ENCODE results near the gene SMYD4. TPM values are rescaled to one million over a fixed set of nuclear protein-coding genes. Genes with fewer than 3 reads are reported as not detected.

The SMYD4 gene
- total and polyA plus RNA-seq, 9 of the 15 experiments (the other 6 are each of a cell fraction or from before 2014, with no cell fraction given): 1.3 to 10.2 (median 6.7) TPM

DNA sequence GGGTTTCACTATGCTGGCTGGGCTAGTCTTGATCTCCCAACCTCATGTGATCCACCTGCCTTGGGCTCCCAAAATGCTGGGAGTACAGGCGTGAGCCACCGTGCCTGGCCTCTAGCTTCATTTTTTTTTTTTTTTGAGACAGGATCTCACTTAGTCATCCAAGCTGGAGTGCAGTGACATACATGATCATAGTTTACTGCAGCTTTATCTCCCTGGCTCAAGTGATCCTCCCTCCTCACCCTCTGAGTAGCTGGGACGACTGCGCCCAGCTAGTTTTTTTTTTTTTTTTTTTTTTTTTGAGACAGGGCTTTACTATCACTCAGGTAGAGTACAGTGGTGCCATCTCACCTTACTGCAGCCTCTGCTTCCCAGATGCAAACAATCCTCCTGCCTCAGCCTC lies 9.8 kb upstream of the SMYD4 start (continued):
- TF ChIP-seq NCOA2 (IDR thresholded peaks at IDR 0.05; ENCODE audit: partially characterized antibody in 2 of 2): no peak
- TF ChIP-seq RBM14 (IDR thresholded peaks at IDR 0.05; ENCODE audit: borderline replicate concordance, insufficient read depth, low read depth, low read length): no peak
- TF ChIP-seq RFX5 (IDR thresholded peaks at IDR 0.05; ENCODE audit: low read depth, low read length): no peak
- TF ChIP-seq SIN3B (IDR thresholded peaks at IDR 0.05; ENCODE audit: low read depth): no peak
- no peak for TF ChIP-seq PRPF4 (IDR thresholded peaks at IDR 0.05; ENCODE audit: insufficient read depth, low read depth, low read length, poor library complexity, severe bottlenecking)
- no peak for TF ChIP-seq KDM4B (IDR thresholded peaks at IDR 0.05; ENCODE audit: borderline replicate concordance in 2 of 2, low read depth in 1 of 2)
- no peak for TF ChIP-seq NR4A1 (CRISPR knock-in tag; IDR thresholded peaks at IDR 0.05)
- TF ChIP-seq NR4A1 (tag; IDR thresholded peaks at IDR 0.05): no peak
- TF ChIP-seq, protein P1, sequence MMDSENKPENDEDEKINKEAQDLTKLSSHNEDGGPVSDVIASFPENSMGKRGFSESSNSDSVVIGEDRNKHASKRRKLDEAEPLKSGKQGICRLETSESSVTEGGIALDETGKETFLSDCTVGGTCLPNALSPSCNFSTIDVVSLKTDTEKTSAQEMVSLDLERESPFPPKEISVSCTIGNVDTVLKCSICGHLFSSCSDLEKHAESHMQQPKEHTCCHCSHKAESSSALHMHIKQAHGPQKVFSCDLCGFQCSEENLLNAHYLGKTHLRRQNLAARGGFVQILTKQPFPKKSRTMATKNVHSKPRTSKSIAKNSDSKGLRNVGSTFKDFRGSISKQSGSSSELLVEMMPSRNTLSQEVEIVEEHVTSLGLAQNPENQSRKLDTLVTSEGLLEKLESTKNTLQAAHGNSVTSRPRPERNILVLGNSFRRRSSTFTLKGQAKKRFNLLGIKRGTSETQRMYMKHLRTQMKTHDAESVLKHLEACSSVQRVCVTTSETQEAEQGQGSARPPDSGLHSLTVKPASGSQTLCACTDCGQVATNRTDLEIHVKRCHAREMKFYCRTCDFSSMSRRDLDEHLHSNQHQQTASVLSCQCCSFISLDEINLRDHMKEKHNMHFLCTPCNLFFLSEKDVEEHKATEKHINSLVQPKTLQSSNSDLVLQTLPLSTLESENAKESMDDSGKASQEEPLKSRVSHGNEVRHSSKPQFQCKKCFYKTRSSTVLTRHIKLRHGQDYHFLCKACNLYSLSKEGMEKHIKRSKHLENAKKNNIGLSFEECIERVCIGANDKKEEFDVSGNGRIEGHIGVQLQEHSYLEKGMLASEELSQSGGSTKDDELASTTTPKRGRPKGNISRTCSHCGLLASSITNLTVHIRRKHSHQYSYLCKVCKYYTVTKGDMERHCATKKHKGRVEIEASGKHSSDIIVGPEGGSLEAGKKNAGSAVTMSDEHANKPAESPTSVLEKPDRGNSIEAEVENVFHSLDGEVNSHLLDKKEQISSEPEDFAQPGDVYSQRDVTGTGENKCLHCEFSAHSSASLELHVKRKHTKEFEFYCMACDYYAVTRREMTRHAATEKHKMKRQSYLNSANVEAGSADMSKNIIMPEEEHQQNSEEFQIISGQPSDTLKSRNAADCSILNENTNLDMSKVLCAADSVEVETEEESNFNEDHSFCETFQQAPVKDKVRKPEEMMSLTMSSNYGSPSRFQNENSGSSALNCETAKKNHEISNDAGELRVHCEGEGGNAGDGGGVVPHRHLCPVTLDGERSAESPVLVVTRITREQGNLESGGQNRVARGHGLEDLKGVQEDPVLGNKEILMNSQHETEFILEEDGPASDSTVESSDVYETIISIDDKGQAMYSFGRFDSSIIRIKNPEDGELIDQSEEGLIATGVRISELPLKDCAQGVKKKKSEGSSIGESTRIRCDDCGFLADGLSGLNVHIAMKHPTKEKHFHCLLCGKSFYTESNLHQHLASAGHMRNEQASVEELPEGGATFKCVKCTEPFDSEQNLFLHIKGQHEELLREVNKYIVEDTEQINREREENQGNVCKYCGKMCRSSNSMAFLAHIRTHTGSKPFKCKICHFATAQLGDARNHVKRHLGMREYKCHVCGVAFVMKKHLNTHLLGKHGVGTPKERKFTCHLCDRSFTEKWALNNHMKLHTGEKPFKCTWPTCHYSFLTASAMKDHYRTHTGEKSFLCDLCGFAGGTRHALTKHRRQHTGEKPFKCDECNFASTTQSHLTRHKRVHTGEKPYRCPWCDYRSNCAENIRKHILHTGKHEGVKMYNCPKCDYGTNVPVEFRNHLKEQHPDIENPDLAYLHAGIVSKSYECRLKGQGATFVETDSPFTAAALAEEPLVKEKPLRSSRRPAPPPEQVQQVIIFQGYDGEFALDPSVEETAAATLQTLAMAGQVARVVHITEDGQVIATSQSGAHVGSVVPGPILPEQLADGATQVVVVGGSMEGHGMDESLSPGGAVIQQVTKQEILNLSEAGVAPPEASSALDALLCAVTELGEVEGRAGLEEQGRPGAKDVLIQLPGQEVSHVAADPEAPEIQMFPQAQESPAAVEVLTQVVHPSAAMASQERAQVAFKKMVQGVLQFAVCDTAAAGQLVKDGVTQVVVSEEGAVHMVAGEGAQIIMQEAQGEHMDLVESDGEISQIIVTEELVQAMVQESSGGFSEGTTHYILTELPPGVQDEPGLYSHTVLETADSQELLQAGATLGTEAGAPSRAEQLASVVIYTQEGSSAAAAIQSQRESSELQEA (IDR thresholded peaks at IDR 0.05; ENCODE audit: low read depth): no peak
- no peak for TF ChIP-seq ZNF778 (CRISPR knock-in tag; IDR thresholded peaks at IDR 0.05)
- TF ChIP-seq SIN3A (IDR thresholded peaks at IDR 0.05; ENCODE audit: borderline replicate concordance in 2 of 2, control insufficient read depth in 1 of 2, low read depth in 2 of 2, low read length in 2 of 2): no peak
- no peak for TF ChIP-seq ZNF347 (CRISPR knock-in tag; IDR thresholded peaks at IDR 0.05; ENCODE audit: low read depth)
- no peak for TF ChIP-seq MEF2A (IDR thresholded peaks at IDR 0.05; ENCODE audit: control insufficient read depth, low read depth, low read length)
- no peak for TF ChIP-seq ZNF583 (CRISPR knock-in tag; IDR thresholded peaks at IDR 0.05)
- no peak for TF ChIP-seq CEBPB (tag; IDR thresholded peaks at IDR 0.05)
- TF ChIP-seq, protein P2, sequence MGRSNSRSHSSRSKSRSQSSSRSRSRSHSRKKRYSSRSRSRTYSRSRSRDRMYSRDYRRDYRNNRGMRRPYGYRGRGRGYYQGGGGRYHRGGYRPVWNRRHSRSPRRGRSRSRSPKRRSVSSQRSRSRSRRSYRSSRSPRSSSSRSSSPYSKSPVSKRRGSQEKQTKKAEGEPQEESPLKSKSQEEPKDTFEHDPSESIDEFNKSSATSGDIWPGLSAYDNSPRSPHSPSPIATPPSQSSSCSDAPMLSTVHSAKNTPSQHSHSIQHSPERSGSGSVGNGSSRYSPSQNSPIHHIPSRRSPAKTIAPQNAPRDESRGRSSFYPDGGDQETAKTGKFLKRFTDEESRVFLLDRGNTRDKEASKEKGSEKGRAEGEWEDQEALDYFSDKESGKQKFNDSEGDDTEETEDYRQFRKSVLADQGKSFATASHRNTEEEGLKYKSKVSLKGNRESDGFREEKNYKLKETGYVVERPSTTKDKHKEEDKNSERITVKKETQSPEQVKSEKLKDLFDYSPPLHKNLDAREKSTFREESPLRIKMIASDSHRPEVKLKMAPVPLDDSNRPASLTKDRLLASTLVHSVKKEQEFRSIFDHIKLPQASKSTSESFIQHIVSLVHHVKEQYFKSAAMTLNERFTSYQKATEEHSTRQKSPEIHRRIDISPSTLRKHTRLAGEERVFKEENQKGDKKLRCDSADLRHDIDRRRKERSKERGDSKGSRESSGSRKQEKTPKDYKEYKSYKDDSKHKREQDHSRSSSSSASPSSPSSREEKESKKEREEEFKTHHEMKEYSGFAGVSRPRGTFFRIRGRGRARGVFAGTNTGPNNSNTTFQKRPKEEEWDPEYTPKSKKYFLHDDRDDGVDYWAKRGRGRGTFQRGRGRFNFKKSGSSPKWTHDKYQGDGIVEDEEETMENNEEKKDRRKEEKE (IDR thresholded peaks at IDR 0.05; ENCODE audit: borderline replicate concordance in 1 of 2, control insufficient read depth in 1 of 2, low read depth in 2 of 2, low read length in 1 of 2): no peak
- TF ChIP-seq SMAD3 (CRISPR knock-in tag; conservative IDR thresholded peaks at IDR 0.05): no peak

Data from K562 (cell line).